NT2/D1 (cell line): Measurements from ENCODE around the gene ZNF750.

Experiments used
- YY1 ChIP-seq: IDR thresholded peaks from 2 replicates; pipeline ENCODE4 v1.6.1; 2011; ENCODE audit not compliant: insufficient read length, insufficient read depth
- ZNF274 ChIP-seq: IDR thresholded peaks from 2 replicates; pipeline ENCODE4 v1.6.1; 2011; ENCODE audit warnings: mild to moderate bottlenecking, low read depth, low read length

GRCh38 chr17:82848022-82848592 lies 8.3 kb upstream of the ZNF750 start:
- TF ChIP-seq YY1, result no peak
- no peak for TF ChIP-seq ZNF274
